ENCODE data around the gene ARHGAP12.

ARHGAP12 gene

DNA sequence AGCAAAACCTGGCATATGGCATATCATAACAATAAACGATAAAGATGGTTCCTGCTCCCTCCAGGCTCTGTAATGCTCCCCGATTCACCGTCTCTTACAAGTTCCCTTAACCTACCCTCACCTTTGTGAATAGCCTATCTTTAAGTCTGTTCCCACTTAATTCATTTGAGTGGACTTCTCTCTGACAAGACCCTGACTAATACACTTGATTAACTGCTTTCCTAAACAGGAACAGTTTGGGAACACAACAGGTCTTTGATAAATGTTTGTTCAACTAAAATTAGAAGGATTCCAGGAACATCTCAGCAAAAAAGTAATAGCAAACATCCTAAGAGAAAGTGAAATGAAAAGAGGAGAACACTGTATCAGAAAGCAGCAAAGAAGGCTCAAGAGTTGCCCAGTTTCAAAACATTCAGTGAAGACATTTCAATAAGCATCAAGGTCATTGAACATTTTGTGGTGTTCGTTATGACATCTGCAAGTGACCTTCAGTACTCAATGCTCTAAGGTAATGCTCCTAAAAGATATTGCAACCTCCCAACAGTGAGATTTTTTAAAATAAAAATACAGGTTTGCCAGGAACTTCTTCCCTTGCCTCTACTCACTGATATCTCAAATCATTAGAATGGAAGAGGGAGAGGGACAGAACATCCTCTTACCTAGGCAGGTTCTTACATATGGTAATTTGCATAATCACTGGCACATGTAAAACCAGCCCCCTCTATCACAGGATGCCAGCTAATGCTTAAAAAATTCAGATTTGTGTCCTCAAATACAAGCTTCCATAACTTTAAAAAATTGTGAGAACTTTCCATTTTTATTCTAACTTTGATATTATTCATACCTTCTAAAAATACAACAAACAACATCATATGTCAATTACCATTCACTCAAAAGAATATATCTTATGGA, 11.4 kb upstream of the ARHGAP12 start:
- Histone ChIP-seq H3K36me3 (ENCODE audit: control insufficient read depth, low read length) (no peaks in the 10 kb centered on the region), H3K9me2 (replicated peaks; ENCODE audit: control insufficient read depth, low read length) (no peaks in the 10 kb centered on the region), H3F3A (ENCODE audit: control insufficient read depth, insufficient read depth) (0 out of 2 replicates have a peak, but pooled peaks cover 2% of the 10 kb centered on the region), H3K4me1 (ENCODE audit: control insufficient read depth, low read length) (peaks cover 25% of the 10 kb centered on the region), H3K27me3 (ENCODE audit: control insufficient read depth, low read length) (no peaks in the 10 kb centered on the region), H3K4me3 (ENCODE audit: low read length) (0 out of 2 replicates have a peak overlapping the region, but pooled peaks have one; percentile 29), H3K4me2 (ENCODE audit: low read length) (peak overlapping the region; percentile 38), H3K79me2 (ENCODE audit: control insufficient read depth, low read length) (no peaks in the 10 kb centered on the region), H3K27ac (ENCODE audit: low read depth, low read length) (no peak overlapping the region), H4K20me1 (ENCODE audit: control insufficient read depth, insufficient read depth, low read depth, low read length) (no peaks in the 10 kb centered on the region), H3K9me3 (ENCODE audit: control insufficient read depth, insufficient read depth, low read length) (no peaks in the 10 kb centered on the region)
- TF ChIP-seq EZH2phosphoT487 (IDR thresholded peaks at IDR 0.05; ENCODE audit: borderline replicate concordance, low read length), result no peak
- TF ChIP-seq, protein P1, sequence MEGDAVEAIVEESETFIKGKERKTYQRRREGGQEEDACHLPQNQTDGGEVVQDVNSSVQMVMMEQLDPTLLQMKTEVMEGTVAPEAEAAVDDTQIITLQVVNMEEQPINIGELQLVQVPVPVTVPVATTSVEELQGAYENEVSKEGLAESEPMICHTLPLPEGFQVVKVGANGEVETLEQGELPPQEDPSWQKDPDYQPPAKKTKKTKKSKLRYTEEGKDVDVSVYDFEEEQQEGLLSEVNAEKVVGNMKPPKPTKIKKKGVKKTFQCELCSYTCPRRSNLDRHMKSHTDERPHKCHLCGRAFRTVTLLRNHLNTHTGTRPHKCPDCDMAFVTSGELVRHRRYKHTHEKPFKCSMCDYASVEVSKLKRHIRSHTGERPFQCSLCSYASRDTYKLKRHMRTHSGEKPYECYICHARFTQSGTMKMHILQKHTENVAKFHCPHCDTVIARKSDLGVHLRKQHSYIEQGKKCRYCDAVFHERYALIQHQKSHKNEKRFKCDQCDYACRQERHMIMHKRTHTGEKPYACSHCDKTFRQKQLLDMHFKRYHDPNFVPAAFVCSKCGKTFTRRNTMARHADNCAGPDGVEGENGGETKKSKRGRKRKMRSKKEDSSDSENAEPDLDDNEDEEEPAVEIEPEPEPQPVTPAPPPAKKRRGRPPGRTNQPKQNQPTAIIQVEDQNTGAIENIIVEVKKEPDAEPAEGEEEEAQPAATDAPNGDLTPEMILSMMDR (IDR thresholded peaks at IDR 0.05; ENCODE audit: low read depth, low read length, poor library complexity, severe bottlenecking), result no peak

GRCh38 chr10:31937371-31937770, 8.7 kb upstream of the ARHGAP12 start:
- Histone ChIP-seq H3K4me3 (ENCODE audit: low read length) (no peak overlapping the region), H3K79me2 (ENCODE audit: control insufficient read depth, low read length) (no peaks in the 10 kb centered on the region), H3F3A (ENCODE audit: control insufficient read depth, insufficient read depth) (0 out of 2 replicates have a peak, but pooled peaks cover 2% of the 10 kb centered on the region), H3K9me3 (ENCODE audit: control insufficient read depth, insufficient read depth, low read length) (no peaks in the 10 kb centered on the region), H3K4me2 (ENCODE audit: low read length) (no peak overlapping the region), H3K36me3 (ENCODE audit: control insufficient read depth, low read length) (no peaks in the 10 kb centered on the region), H3K27ac (ENCODE audit: low read depth, low read length) (no peak overlapping the region), H4K20me1 (ENCODE audit: control insufficient read depth, insufficient read depth, low read depth, low read length) (no peaks in the 10 kb centered on the region), H3K4me1 (ENCODE audit: control insufficient read depth, low read length) (peaks cover 18% of the 10 kb centered on the region), H3K27me3 (ENCODE audit: control insufficient read depth, low read length) (no peaks in the 10 kb centered on the region), H3K9me2 (replicated peaks; ENCODE audit: control insufficient read depth, low read length) (no peaks in the 10 kb centered on the region)
- no peak for TF ChIP-seq EZH2phosphoT487 (IDR thresholded peaks at IDR 0.05; ENCODE audit: borderline replicate concordance, low read length)
- TF ChIP-seq, protein P1 (IDR thresholded peaks at IDR 0.05; ENCODE audit: low read depth, low read length, poor library complexity, severe bottlenecking), result no peak

- Histone ChIP-seq H3K79me2 (ENCODE audit: control insufficient read depth, low read length) (no peaks in the 10 kb centered on the region), H3K36me3 (ENCODE audit: control insufficient read depth, low read length) (no peaks in the 10 kb centered on the region), H3K9me2 (replicated peaks; ENCODE audit: control insufficient read depth, low read length) (no peaks in the 10 kb centered on the region), H3K27me3 (ENCODE audit: control insufficient read depth, low read length) (no peaks in the 10 kb centered on the region), H3K9me3 (ENCODE audit: control insufficient read depth, insufficient read depth, low read length) (no peaks in the 10 kb centered on the region), H3F3A (ENCODE audit: control insufficient read depth, insufficient read depth) (0 out of 2 replicates have a peak, but pooled peaks cover 2% of the 10 kb centered on the region), H3K4me3 (ENCODE audit: low read length) (no peak overlapping the region), H4K20me1 (ENCODE audit: control insufficient read depth, insufficient read depth, low read depth, low read length) (no peaks in the 10 kb centered on the region), H3K4me2 (ENCODE audit: low read length) (no peak overlapping the region), H3K27ac (ENCODE audit: low read depth, low read length) (no peak overlapping the region), H3K4me1 (ENCODE audit: control insufficient read depth, low read length) (peaks cover 18% of the 10 kb centered on the region)
- TF ChIP-seq EZH2phosphoT487 (IDR thresholded peaks at IDR 0.05; ENCODE audit: borderline replicate concordance, low read length), result no peak
- TF ChIP-seq, protein P1 (IDR thresholded peaks at IDR 0.05; ENCODE audit: low read depth, low read length, poor library complexity, severe bottlenecking), result no peak
Observed at GRCh38 chr10:31936933-31937332, 8.3 kb upstream of the ARHGAP12 start.
